Dermis microvascular lymphatic vessel endothelial cell (primary cell): ENCODE data around the gene PLD5. TPM values are rescaled to one million over a fixed set of nuclear protein-coding genes. Genes with fewer than 3 reads are reported as not detected.
"Not testable (repeated sequence)": the region's sequence is repeated elsewhere in the genome, so short reads cannot be mapped to it uniquely, and the experiment has no call there.

Experiments
- DNase-seq, 2 donors: peaks; one replicate each; pipeline versions ENCODE4 v3.0.0 to v3.0.0-alpha.2; 2010; ENCODE audit warnings: low read depth in 2 of 2
- total RNA-seq: library from RNA; depleted of rRNA; stranded (reverse); fragments of >200 nt; gene quantifications from 2 replicates; pipeline ENCODE4 v1.2.1, GENCODE V29; 2014

The PLD5 gene
- total RNA-seq, 1 donor from 2014 or later = not detected

GRCh38 chr1:242178436-242178835, 346.1 kb downstream of the PLD5 start:
- no peak for DNase-seq

DNA sequence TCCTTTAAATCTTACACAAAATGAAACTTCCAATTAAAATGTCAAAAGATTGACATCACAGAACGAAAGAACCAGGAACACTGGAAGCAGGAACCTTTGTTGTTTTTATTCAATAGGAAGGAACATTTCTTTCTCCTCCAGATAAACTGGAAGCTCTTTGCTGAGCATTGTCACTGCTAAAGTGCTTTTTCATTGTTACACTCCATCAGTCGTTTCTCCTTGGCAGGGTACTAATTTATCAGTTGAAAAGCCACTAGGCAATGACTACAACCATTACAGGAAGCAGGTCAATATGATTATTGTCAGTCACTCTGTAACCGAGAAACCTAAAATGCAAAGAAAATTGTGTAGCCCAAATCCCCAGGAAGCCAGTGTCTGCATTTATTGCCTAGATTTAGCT, 362.4 kb downstream of the PLD5 start:
- DNase-seq = no peak

- no peak for DNase-seq
Measured at GRCh38 chr1:242147096-242147976, 377.2 kb downstream of the PLD5 start.

DNA sequence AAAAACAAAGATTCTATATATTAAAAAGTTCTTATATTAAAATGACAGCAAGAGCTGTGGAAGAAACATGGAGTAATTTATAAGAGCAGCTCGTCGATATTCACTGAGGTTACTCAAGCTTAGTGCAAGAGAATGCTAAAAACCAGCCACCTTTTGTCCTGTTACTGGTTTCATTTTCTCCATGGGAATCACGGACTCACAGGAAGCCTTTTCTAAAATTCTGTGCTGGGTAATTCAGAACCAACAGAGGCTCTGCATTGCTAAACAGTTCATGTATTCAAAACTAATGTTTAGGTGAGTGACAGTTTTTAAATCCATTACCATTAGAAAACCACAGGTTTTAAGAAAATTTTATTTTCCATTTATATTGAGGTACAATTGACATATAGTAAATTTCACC, 377.8 kb downstream of the PLD5 start:
- DNase-seq = no peak

- DNase-seq = no peak
Measured at GRCh38 chr1:242140836-242141235, 383.7 kb downstream of the PLD5 start.

GRCh38 chr1:242139986-242140385, 384.5 kb downstream of the PLD5 start:
- DNase-seq = no peak

DNA sequence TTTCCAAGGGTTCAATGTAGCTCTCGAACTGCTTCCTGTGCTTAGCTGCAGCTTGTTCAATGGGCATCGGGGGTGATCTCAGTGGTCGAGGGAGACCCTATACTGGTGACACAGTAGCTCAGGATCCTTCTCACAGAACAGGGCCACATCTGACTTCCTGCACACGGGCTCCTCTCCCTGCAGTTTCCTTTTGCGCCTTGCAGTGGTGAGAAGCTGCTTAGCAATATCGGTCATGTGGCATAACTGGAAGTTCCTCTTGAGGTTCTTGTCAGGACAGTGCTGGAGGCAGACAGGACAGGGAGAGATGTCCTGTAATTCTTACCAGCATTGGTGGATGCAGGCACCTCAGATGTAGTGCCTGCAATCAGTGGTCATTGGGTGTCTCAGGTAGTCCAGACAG, 385.1 kb downstream of the PLD5 start:
- no peak for DNase-seq

- no peak for DNase-seq
Measured at GRCh38 chr1:242133796-242134195, 390.7 kb downstream of the PLD5 start.

- DNase-seq = no peak
Measured at GRCh38 chr1:242133351-242133750, 391.1 kb downstream of the PLD5 start.

GRCh38 chr1:242132121-242132817, 392.2 kb downstream of the PLD5 start:
- DNase-seq = no peak

DNA sequence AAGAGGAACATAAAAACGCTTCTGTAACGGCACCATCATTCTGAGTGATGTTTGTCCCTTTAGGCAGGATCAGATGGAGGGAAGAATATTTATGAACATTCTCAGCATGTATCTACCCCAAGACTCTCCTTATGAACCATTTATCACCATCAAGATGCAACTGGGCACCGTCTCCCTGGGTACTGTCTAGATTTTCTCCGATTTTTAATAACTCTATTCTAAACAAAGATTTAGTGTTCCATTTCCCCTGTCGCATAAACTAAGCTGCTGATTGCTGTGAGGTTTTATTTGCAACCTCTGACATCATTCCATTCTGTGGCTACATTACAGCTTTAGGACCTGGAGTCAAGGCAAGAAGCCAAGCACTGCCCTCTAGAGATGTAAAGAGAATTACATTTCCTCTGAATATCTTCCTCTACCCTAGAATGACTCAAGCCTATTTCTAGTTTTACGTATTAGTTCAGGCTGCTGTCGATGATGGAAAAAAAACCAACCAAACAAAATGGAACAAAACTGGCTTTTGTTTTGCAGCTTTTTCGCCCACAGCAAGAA, 395.5 kb downstream of the PLD5 start:
- DNase-seq = no peak

DNA sequence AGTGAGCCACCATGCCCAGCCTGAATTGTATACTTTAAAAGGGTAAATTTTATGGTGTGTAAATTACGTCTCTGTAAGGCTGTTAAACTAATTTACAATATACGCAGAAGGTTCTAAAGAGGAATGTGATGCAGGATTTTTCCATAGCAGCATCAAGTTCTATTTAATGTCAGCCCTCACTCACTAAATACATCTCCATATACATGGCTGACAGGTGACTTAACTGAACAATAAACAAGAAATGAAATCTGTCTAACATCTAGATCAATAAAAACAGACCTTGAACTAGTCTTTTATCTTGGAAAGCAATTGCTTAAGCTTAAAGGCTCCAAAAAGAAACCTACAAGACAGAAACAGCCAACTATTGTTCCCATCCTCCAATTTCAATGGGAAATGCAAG, 404.1 kb downstream of the PLD5 start:
- DNase-seq = no peak

DNA sequence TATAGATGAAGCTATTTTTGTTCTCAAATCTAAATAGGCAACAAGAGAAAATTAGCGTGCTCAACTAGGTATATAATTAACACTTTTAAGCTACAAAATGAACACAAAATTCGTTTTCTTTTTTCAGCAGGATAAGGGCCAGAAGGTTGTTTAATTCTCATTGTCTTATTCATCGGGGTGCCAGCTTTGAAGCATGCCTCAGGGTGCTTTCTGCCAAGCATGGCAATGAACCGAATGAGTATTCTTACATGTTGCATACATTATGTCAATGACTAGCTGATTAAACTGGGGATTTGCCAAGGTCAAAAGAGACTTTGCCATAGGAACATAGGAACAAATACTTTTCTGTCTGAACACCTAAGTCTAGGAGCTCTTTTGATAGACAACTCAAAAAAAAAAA, 423.6 kb downstream of the PLD5 start:
- no peak for DNase-seq

DNA sequence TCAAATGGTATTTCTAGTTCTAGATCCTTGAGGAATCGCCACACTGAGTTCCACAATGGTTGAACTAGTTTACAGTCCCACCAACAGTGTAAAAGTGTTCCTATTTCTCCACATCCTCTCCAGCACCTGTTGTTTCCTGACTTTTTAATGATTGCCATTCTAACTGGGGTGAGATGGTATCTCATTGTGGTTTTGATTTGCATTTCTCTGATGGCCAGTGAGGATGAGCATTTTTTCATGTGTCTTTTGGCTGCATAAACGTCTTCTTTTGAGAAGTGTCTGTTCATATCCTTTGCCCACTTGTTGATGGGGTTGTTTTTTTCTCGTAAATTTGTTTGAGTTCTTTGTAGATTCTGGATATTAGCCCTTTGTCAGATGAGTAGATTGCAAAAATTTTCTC, 427.2 kb downstream of the PLD5 start:
- DNase-seq = not testable (repeated sequence)

GRCh38 chr1:242093116-242093515, 431.4 kb downstream of the PLD5 start:
- no peak for DNase-seq

GRCh38 chr1:242089911-242090310, 434.6 kb downstream of the PLD5 start:
- DNase-seq = no peak

DNA sequence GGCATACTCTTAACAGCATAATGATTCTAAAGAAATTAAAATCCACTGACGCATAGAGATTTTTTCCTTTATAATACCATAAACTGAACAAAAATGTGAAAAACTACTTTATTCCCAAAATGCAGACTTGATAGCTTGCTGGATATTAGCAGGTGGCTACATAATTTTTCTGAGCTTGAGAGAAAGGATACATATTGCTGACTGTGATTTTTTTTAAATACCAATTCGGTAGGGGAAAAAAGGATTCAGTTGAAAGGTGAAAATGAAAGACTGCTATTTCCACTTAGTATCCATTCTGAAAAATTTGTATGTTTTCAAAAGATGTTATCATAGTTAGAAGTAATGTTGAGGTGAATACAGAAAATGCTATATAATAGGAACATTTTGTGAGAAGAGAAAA, 435.6 kb downstream of the PLD5 start:
- DNase-seq = no peak

DNA sequence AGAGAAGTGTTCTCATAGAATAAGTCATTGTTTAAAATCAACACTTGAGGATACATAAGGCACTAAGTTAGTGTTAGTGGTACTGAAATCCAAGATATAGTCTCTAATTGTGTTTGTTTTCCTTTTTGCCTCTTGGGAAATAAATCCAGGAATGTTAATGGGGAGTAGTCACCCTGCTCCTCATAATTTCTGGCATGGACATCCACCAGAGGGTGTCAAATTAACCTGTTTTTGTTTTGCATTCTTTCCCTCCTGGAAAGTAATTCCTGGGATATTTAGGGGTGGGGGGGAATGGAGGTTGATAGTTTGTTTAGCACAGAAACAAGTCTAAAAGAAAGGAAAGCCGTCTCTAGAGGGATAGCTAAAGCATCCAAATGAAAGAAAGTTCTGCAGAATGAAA, 437.8 kb downstream of the PLD5 start:
- DNase-seq = no peak

DNA sequence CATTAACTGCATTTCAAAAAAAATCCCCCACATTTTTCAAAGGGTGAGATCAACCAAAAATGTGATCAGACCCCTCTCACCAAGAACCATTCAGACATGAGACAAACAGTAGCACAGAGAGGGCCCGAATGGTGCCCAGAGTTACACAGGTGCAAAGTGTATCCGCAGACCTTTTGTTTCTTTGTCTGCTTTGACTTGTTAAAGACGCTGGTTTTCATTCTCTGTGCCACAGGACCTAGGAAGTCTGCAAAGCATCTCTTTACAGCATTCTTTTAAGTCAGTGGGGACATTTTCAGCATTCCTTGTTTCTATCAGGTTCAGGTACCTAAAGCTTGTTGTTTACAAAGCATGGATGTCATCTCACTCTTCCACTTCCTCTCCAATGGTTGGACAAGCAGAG, 438.4 kb downstream of the PLD5 start:
- DNase-seq = no peak

DNA sequence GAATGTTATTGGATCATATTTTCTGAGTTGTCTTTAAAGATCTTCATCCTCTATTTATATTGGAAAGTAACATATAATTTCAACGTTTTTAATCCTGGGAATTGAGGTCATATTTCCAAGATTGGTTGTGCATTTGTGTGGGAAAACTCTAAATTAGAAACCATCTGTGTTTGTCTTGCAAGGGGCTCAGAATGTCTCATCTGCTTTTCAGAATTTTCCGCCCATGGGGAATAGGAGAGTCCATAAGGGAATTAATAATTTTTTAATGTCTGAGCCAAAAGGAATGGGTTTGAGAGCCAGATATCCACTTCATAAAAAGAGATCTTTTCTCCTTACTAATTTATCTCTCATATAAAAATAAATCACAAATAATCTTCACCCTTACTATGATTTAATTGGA, 440.8 kb downstream of the PLD5 start:
- no peak for DNase-seq

DNA sequence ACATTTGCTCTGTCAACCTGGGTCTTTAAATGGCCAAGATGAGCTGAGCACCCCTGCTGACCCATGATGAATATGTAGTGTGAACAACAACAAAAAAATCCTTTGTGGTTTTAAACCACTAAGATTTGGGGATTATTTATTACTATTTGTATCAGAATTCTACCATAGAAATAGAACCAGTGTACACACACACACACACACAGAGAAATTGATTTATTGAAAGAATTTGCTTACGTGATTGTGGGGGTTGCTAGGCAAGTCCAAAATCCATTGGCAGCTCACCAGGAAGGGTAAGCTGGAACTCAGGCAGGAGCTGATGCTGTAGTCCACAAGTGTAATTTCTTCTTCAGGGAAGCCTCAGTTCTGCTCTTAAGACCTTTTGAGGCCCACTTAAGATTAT, 443.1 kb downstream of the PLD5 start:
- no peak for DNase-seq

DNA sequence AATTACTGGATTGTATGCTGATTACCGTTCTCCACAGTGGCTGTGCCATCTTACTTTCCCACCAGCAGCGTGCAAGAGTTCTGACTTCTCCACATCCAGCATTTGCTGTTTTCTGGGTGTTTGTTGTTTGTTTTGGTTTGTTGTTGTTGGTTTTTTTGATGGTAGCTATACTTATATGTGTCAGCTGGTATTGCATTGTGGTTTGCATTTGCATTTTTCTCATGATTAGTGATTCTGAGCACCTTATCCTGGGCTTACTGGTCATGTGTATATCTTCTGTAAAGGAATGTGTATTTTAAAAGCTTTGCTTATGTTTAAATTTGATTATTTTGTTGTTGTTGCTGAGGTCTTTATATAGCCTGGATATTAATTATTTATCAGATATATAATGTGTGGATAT, 458.7 kb downstream of the PLD5 start:
- no peak for DNase-seq

DNA sequence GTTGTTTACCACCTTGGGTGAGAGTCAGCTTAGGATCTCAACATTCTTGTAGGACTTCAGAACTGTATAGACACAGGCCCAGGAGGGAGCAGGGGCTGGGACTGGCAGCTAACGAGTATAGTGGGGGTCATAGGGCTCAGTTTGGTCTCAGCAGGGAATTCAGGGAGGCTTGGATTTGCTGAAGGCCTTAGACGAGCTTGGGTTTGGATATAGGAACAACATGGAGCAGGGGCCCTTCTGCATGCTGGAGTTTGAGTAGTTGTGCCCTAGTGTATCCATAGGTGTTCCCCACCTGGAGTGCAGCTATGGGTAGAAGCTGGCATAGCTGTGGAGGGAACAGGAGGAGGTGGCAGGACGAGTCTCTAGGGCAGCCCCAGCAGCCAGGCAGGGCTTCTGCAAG, 462.2 kb downstream of the PLD5 start:
- DNase-seq = no peak
